GM21515 (cell line): ENCODE data around the gene MED27.

Experiments used
- ATAC-seq: cut with Tn5 transposase; IDR thresholded peaks from one replicate; pipeline ENCODE4 v1.9.1; 2021; ENCODE audit not compliant: unreplicated experiment

The MED27 gene

GRCh38 chr9:131889437-131890251 lies 190.0 kb downstream of the MED27 start:
- ATAC-seq: no peak

- no peak for ATAC-seq
Observed at GRCh38 chr9:131888923-131889322, 190.7 kb downstream of the MED27 start.

- no peak for ATAC-seq
Observed at GRCh38 chr9:131887680-131888079, 192.0 kb downstream of the MED27 start.

- ATAC-seq: no peak
Observed at GRCh38 chr9:131886826-131887225, 192.8 kb downstream of the MED27 start.

GRCh38 chr9:131885144-131885609 lies 194.5 kb downstream of the MED27 start:
- no peak for ATAC-seq

- ATAC-seq: no peak
Observed at GRCh38 chr9:131884222-131884621, 195.4 kb downstream of the MED27 start.

- no peak for ATAC-seq
Observed at GRCh38 chr9:131880833-131881583, 198.7 kb downstream of the MED27 start.

GRCh38 chr9:131879911-131880290 lies 199.8 kb downstream of the MED27 start:
- ATAC-seq: no peak

- ATAC-seq: no peak
Observed at GRCh38 chr9:131879181-131879910, 200.3 kb downstream of the MED27 start.

GRCh38 chr9:131876486-131876885 lies 203.2 kb downstream of the MED27 start:
- ATAC-seq: no peak

GRCh38 chr9:131875828-131876485 lies 203.7 kb downstream of the MED27 start:
- ATAC-seq: no peak

- no peak for ATAC-seq
Observed at GRCh38 chr9:131874916-131875670, 204.6 kb downstream of the MED27 start.

- ATAC-seq: no peak
Observed at GRCh38 chr9:131874447-131874846, 205.2 kb downstream of the MED27 start.

- no peak for ATAC-seq
Observed at GRCh38 chr9:131873891-131874440, 205.7 kb downstream of the MED27 start.

- ATAC-seq: no peak
Observed at GRCh38 chr9:131873335-131873734, 206.3 kb downstream of the MED27 start.

GRCh38 chr9:131872702-131873101 lies 207.0 kb downstream of the MED27 start:
- ATAC-seq: no peak

- ATAC-seq: no peak
Observed at GRCh38 chr9:131872006-131872405, 207.7 kb downstream of the MED27 start.

GRCh38 chr9:131870156-131870555 lies 209.5 kb downstream of the MED27 start:
- no peak for ATAC-seq

GRCh38 chr9:131869348-131869747 lies 210.3 kb downstream of the MED27 start:
- ATAC-seq: no peak

GRCh38 chr9:131868766-131869165 lies 210.9 kb downstream of the MED27 start:
- ATAC-seq: no peak
